Raji (cell line): ENCODE data around the gene IFNA1.

Experiments used
- POLR2A ChIP-seq: IDR thresholded peaks from 2 replicates; pipeline ENCODE4 v1.6.1; 2011; ENCODE audit warnings: low read depth, low read length, control low read depth; ENCODE audit not compliant: insufficient read depth

The IFNA1 gene

GRCh38 chr9:21481470-21482056 is 41.3 kb downstream of the IFNA1 start:
- TF ChIP-seq POLR2A, result no peak

- TF ChIP-seq POLR2A, result no peak
These were observed 42.0 kb downstream of the IFNA1 start, which contains the start of gene IFNE for GRCh38 chr9:21482213-21482612. IFNE (minus strand) TSS chr9:21482313; CDS start chr9:21481694, 619 bp downstream.
